OCI-LY7 (cell line): ENCODE measurements around the gene GCLC. TPM values are rescaled to one million over a fixed set of nuclear protein-coding genes. Genes with fewer than 3 reads are reported as not detected.

Source experiments
- BruUV-seq: library from RNA; stranded (reverse); fragments of 400-500 nt; replicated peaks from 2 replicates; lab custom pipeline; 2021; lab: Mats Ljungman, UMichigan
- CTCF ChIA-PET: fragments of 300-600 bp; sonication (Branson Sonifier 250); formaldehyde crosslinking; loops from one replicate; lab custom pipeline; 2022; ENCODE audit warnings: antibody characterized with exemption; ENCODE audit not compliant: unreplicated experiment; lab: Charles Lee
- POLR2A ChIA-PET: fragments of 300-600 bp; sonication (Branson Sonifier 250); formaldehyde crosslinking; loops from one replicate; lab custom pipeline; 2022; ENCODE audit warnings: antibody characterized with exemption; lab: Charles Lee
- DNase-seq: peaks from one replicate; pipeline ENCODE4 v3.0.0-alpha.2; 2015; ENCODE audit warnings: low spot score
- H2AFZ ChIP-seq: fragments of 200-600 bp; sonication (generic), shearing (Covaris generic); 2 replicates; pipeline ENCODE4 v1.6.1; 2014; ENCODE audit warnings: mild to moderate bottlenecking, antibody characterized with exemption, low read length, moderate library complexity
- H3K27ac ChIP-seq: fragments of 200-600 bp; sonication (generic); 2 replicates; pipeline ENCODE4 v1.5.1; 2014; ENCODE audit warnings: mixed run types, low read depth, mild to moderate bottlenecking, moderate library complexity, low read length, inconsistent platforms; ENCODE audit not compliant: poor library complexity, severe bottlenecking
- H3K36me3 ChIP-seq: fragments of 200-600 bp; sonication (generic); 2 replicates; pipeline ENCODE4 v1.6.1; 2014; ENCODE audit warnings: mild to moderate bottlenecking, antibody characterized with exemption, low read length, moderate library complexity, mixed read lengths; ENCODE audit not compliant: insufficient read depth
- H3K4me1 ChIP-seq: fragments of 200-600 bp; sonication (generic); 2 replicates; pipeline ENCODE4 v1.5.1; 2014; ENCODE audit warnings: mild to moderate bottlenecking, low read length; ENCODE audit not compliant: insufficient read depth, poor library complexity, severe bottlenecking
- H3K4me2 ChIP-seq: fragments of 200-600 bp; sonication (generic); 2 replicates; pipeline ENCODE4 v1.6.1; 2014; ENCODE audit warnings: mild to moderate bottlenecking, low read length
- H3K4me3 ChIP-seq: fragments of 200-600 bp; sonication (generic); 2 replicates; pipeline ENCODE4 v1.5.1; 2014; ENCODE audit warnings: mild to moderate bottlenecking, low read depth, low read length; ENCODE audit not compliant: poor library complexity, severe bottlenecking
- H3K79me2 ChIP-seq: fragments of 200-600 bp; sonication (generic); 2 replicates; pipeline ENCODE4 v1.6.1; 2016; ENCODE audit warnings: low read depth, mild to moderate bottlenecking, low read length, moderate library complexity, mixed read lengths; ENCODE audit not compliant: insufficient read depth
- H3K9me2 ChIP-seq: fragments of 200-600 bp; sonication (generic); 2 replicates; pipeline ENCODE4 v1.6.1; 2016; ENCODE audit warnings: mild to moderate bottlenecking, low read length, mixed read lengths; ENCODE audit not compliant: insufficient read depth
- H3K9me3 ChIP-seq: fragments of 200-600 bp; sonication (generic); 2 replicates; pipeline ENCODE4 v1.6.1; 2014; ENCODE audit warnings: mild to moderate bottlenecking, mixed run types, low read length, mixed read lengths
- H4K20me1 ChIP-seq: fragments of 200-600 bp; sonication (generic); 2 replicates; pipeline ENCODE4 v1.6.1; 2014; ENCODE audit warnings: mild to moderate bottlenecking, antibody characterized with exemption, low read length, moderate library complexity, mixed read lengths; ENCODE audit not compliant: insufficient read depth
- CTCF ChIP-seq: fragments of 200-600 bp; sonication (generic); conservative IDR thresholded peaks from 2 replicates; pipeline ENCODE4 v1.5.1; 2014; ENCODE audit warnings: mild to moderate bottlenecking, antibody characterized with exemption, low read length, moderate library complexity, mixed read lengths
- EZH2phosphoT487 ChIP-seq: fragments of 200-600 bp; sonication (generic); IDR thresholded peaks from 2 replicates; pipeline ENCODE4 v1.6.1; 2018; ENCODE audit warnings: low read depth, borderline replicate concordance, mild to moderate bottlenecking, mixed run types, antibody characterized with exemption, low read length, moderate library complexity, mixed read lengths
- intact Hi-C: fragments of 100-400 bp; cut with micrococcal nuclease; formaldehyde crosslinking; loops from one replicate; pipeline ENCODE4 v1.10.0; 2022; ENCODE audit not compliant: unreplicated experiment
- total RNA-seq, 2 experiments: library from RNA; depleted of rRNA in 1 of 2; stranded (reverse); fragments of >200 nt in 1 of 2; shearing (Covaris generic) in 1 of 2; gene quantifications; 2 replicates each; pipeline ENCODE4 v1.2.3, GENCODE V29; 2014 to 2022

Gene GCLC
- total RNA-seq, 2 experiments from 2014 or later = 14.3 to 30.4 TPM

DNA sequence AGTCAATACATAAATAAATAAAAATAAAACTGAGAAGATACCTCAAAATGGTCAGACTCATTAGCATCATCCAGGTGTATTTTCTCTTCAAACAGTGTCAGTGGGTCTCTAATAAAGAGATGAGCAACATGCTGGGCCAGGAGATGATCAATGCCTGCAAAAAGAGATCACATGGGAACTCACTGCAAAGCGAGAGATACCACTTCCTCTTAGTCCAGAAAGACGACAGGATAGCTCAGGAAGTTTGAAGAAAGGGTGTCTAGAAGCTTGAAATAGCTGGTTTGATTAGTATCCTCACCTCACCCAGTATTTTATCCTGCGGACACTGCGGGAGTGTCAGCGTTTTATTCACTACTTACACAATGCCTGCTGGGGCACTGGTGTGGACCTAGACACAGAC, 38.0 kb downstream of the GCLC start:
- no peaks in the 10 kb centered on the region for H3K4me1 ChIP-seq
- no peaks in the 10 kb centered on the region for H4K20me1 ChIP-seq
- ChIA-PET CTCF (no interaction called here), POLR2A (interaction anchor here (0.6 to 1.6 kb wide), 3 partner anchors 10 to 346 kb away, joined by 3 to 4 read pairs (median 3); no protein-coding TSS in a partner anchor)
- no peak overlapping the region for H3K4me3 ChIP-seq
- H3K79me2 ChIP-seq = no peaks in the 10 kb centered on the region
- H3K9me2 ChIP-seq = no peaks in the 10 kb centered on the region
- intact Hi-C loops = no loop called here
- H3K9me3 ChIP-seq = no peaks in the 10 kb centered on the region
- no TSS peak for BruUV-seq
- TF ChIP-seq CTCF (no peak), EZH2phosphoT487 (no peak)
- DNase-seq = no peak
- H2AFZ ChIP-seq = no peak overlapping the region
- no peak overlapping the region for H3K4me2 ChIP-seq
- no peak overlapping the region for H3K27ac ChIP-seq
- peaks cover 48% of the 10 kb centered on the region for H3K36me3 ChIP-seq

DNA sequence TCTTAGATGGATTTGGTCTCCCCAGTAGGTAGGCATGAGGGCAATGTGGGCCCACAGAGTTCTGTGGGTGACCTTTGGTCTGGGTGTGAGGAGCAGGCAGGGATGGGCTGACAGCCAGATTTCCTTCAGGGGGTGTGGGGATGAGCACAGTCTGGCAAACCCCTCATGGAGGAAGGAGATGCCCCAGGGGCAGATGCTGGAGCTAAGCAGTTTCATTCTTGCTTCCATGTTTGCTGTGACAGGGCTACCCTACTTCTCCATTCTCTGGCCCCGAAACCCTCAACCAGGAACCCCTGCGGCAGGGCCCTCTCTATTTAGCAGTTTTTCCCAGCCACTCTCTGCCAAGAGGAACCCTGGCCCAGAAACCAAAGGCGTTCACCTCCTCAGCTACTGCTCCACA, 40.4 kb downstream of the GCLC start:
- Histone ChIP-seq H3K4me3 (no peak overlapping the region), H3K36me3 (peaks cover 49% of the 10 kb centered on the region), H3K4me1 (no peaks in the 10 kb centered on the region), H2AFZ (no peak overlapping the region), H3K9me2 (no peaks in the 10 kb centered on the region), H3K27ac (no peak overlapping the region), H3K4me2 (no peak overlapping the region), H4K20me1 (no peaks in the 10 kb centered on the region), H3K79me2 (no peaks in the 10 kb centered on the region), H3K9me3 (no peaks in the 10 kb centered on the region)
- TF ChIP-seq CTCF = no peak
- no peak for TF ChIP-seq EZH2phosphoT487
- DNase-seq = no peak
- ChIA-PET CTCF (no interaction called here), POLR2A (interaction anchor here (0.6 kb wide), 1 partner anchor 493 kb away, joined by 3 read pairs; no protein-coding TSS in a partner anchor)
- BruUV-seq = no TSS peak
- intact Hi-C loops = no loop called here

DNA sequence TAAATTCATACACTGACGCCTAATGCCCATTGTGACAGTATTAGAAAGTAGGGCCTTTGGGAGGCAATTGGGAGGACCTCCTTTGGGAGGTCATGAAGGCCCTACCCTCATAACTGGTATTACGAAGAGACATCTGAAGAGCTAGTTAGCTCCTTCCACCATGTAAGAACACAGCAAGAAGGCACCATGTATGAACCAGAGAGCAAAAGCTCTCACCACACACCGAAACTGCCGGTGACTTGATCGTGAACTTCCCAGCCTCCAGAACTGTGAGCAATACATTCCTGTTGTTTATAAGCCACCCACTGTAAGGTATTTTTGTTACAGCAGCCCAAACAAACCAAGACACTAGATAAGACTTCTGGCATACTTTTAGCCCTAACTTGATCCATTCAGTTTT, 41.8 kb downstream of the GCLC start:
- Histone ChIP-seq H4K20me1 (no peaks in the 10 kb centered on the region), H3K4me1 (no peaks in the 10 kb centered on the region), H3K4me2 (no peak overlapping the region), H3K36me3 (peaks cover 63% of the 10 kb centered on the region), H3K79me2 (no peaks in the 10 kb centered on the region), H3K4me3 (no peak overlapping the region), H3K27ac (no peak overlapping the region), H2AFZ (no peak overlapping the region), H3K9me2 (no peaks in the 10 kb centered on the region), H3K9me3 (no peaks in the 10 kb centered on the region)
- no peak for TF ChIP-seq CTCF
- TF ChIP-seq EZH2phosphoT487 = no peak
- CTCF ChIA-PET = no interaction called here
- intact Hi-C loops = no loop called here
- no peak for DNase-seq
- POLR2A ChIA-PET = no interaction called here
- no TSS peak for BruUV-seq
